Calu3 (cell line): ENCODE results near the gene TMEM60. TPM values are rescaled to one million over a fixed set of nuclear protein-coding genes. Genes with fewer than 3 reads are reported as not detected.

ENCODE experiments used
- BruUV-seq: library from RNA; stranded (reverse); fragments of 400-500 nt; replicated peaks from 2 replicates; lab custom pipeline; 2021; lab: Mats Ljungman, UMichigan
- CTCF ChIA-PET: fragments of 300-600 bp; sonication (Branson Sonifier 250); formaldehyde crosslinking; loops from one replicate; lab custom pipeline; 2022; ENCODE audit warnings: antibody characterized with exemption; lab: Charles Lee
- DNase-seq: peaks from one replicate; pipeline ENCODE4 v3.0.0; 2022
- H3K27ac Mint-ChIP-seq: one replicate; pipeline ENCODE4 v1.8.0; 2022; ENCODE audit warnings: mixed read lengths; ENCODE audit not compliant: unreplicated experiment
- H3K27me3 Mint-ChIP-seq: one replicate; pipeline ENCODE4 v1.8.0; 2022; ENCODE audit warnings: mixed read lengths; ENCODE audit not compliant: unreplicated experiment
- H3K36me3 Mint-ChIP-seq: one replicate; pipeline ENCODE4 v1.8.0; 2022; ENCODE audit warnings: mild to moderate bottlenecking, moderate library complexity, mixed read lengths; ENCODE audit not compliant: insufficient read depth, unreplicated experiment
- H3K4me1 Mint-ChIP-seq: one replicate; pipeline ENCODE4 v1.8.0; 2022; ENCODE audit warnings: mild to moderate bottlenecking, low read depth, mixed read lengths; ENCODE audit not compliant: unreplicated experiment
- H3K4me3 Mint-ChIP-seq: one replicate; pipeline ENCODE4 v1.8.0; 2022; ENCODE audit warnings: mild to moderate bottlenecking, low read depth, moderate library complexity, mixed read lengths; ENCODE audit not compliant: unreplicated experiment
- H3K9me3 Mint-ChIP-seq: one replicate; pipeline ENCODE4 v1.8.0; 2022; ENCODE audit warnings: low read depth, mixed read lengths; ENCODE audit not compliant: unreplicated experiment
- CTCF ChIP-seq: fragments of 200-600 bp; IDR thresholded peaks from one replicate; pipeline ENCODE4 v1.8.0; 2022; ENCODE audit warnings: antibody characterized with exemption; ENCODE audit not compliant: unreplicated experiment
- intact Hi-C: fragments of 100-400 bp; cut with micrococcal nuclease; formaldehyde crosslinking; loops from one replicate; pipeline ENCODE4 v1.10.0; 2022; ENCODE audit not compliant: unreplicated experiment
- total RNA-seq: library from RNA; stranded (reverse); gene quantifications from 2 replicates; pipeline ENCODE4 v1.2.3, GENCODE V29; 2022

TMEM60 gene
- total RNA-seq, 1 experiment from 2014 or later: 9.6 TPM

GRCh38 chr7:77778535-77778934, 19.7 kb downstream of the TMEM60 start:
- Mint-ChIP-seq H3K27ac (no peak overlapping the region), H3K27me3 (no peaks in the 10 kb centered on the region), H3K4me1 (no peaks in the 10 kb centered on the region), H3K4me3 (no peak overlapping the region), H3K9me3 (no peaks in the 10 kb centered on the region), H3K36me3 (no peaks in the 10 kb centered on the region)
- no peak for TF ChIP-seq CTCF
- DNase-seq: no peak
- CTCF ChIA-PET: no interaction called here
- BruUV-seq: no TSS peak
- intact Hi-C loops: no loop called here

GRCh38 chr7:77771901-77772300, 26.3 kb downstream of the TMEM60 start:
- no peak for DNase-seq
- H3K4me3 Mint-ChIP-seq: no peak overlapping the region
- intact Hi-C loops: no loop called here
- TF ChIP-seq CTCF: no peak
- no peaks in the 10 kb centered on the region for H3K36me3 Mint-ChIP-seq
- peaks cover 7% of the 10 kb centered on the region for H3K4me1 Mint-ChIP-seq
- H3K27me3 Mint-ChIP-seq: no peaks in the 10 kb centered on the region
- no peaks in the 10 kb centered on the region for H3K9me3 Mint-ChIP-seq
- BruUV-seq: no TSS peak
- no peak overlapping the region for H3K27ac Mint-ChIP-seq
- CTCF ChIA-PET: interaction anchor here (0.6 kb wide), 1 partner anchor 26 kb away, joined by 3 read pairs; the partner anchor contains the start of genes PHTF2 and TMEM60

- intact Hi-C loops: no loop called here
- H3K36me3 Mint-ChIP-seq: no peaks in the 10 kb centered on the region
- TF ChIP-seq CTCF: no peak
- no peaks in the 10 kb centered on the region for H3K9me3 Mint-ChIP-seq
- peaks cover 21% of the 10 kb centered on the region for H3K4me1 Mint-ChIP-seq
- no peak for DNase-seq
- no peaks in the 10 kb centered on the region for H3K27me3 Mint-ChIP-seq
- BruUV-seq: no TSS peak
- CTCF ChIA-PET: no interaction called here
- no peak overlapping the region for H3K4me3 Mint-ChIP-seq
- H3K27ac Mint-ChIP-seq: no peak overlapping the region
Measured at GRCh38 chr7:77770316-77770715, 27.9 kb downstream of the TMEM60 start.

- CTCF ChIA-PET: interaction anchor here (0.6 to 1.2 kb wide), 3 partner anchors 64 to 274 kb away, joined by 3 to 4 read pairs (median 4); no protein-coding TSS in a partner anchor
- Mint-ChIP-seq H3K9me3 (no peaks in the 10 kb centered on the region), H3K4me1 (peaks cover 23% of the 10 kb centered on the region), H3K27me3 (no peaks in the 10 kb centered on the region), H3K36me3 (no peaks in the 10 kb centered on the region), H3K27ac (peak overlapping the region; percentile 28), H3K4me3 (peak overlapping the region; percentile 36)
- intact Hi-C loops: no loop called here
- TF ChIP-seq CTCF: no peak
- no peak for DNase-seq
- BruUV-seq: no TSS peak
Measured at GRCh38 chr7:77766801-77767605, 31.2 kb downstream of the TMEM60 start.
